ENCODE data around the gene MECP2.

GRCh38 chrX:154140206-154140605, 42.7 kb upstream of the MECP2 start:
- TF ChIP-seq POLR2A (IDR thresholded peaks at IDR 0.05) (no peak), CTCF (IDR thresholded peaks at IDR 0.05) (no peak)

Measured in right lobe of liver (tissue), 4 donors.